Activated T-helper 1 cell treated with Interleukin-2 at 50 U/mL for 16 hours (primary cell): Measurements from ENCODE around the gene SIGLEC14.
"Not testable (repeated sequence)": the region's sequence is repeated elsewhere in the genome, so short reads cannot be mapped to it uniquely, and the experiment has no call there.

Source experiments
- DNase-seq: peaks from one replicate; pipeline ENCODE4 v3.0.0-alpha.2; 2020; ENCODE audit warnings: low read depth

The SIGLEC14 gene

DNA sequence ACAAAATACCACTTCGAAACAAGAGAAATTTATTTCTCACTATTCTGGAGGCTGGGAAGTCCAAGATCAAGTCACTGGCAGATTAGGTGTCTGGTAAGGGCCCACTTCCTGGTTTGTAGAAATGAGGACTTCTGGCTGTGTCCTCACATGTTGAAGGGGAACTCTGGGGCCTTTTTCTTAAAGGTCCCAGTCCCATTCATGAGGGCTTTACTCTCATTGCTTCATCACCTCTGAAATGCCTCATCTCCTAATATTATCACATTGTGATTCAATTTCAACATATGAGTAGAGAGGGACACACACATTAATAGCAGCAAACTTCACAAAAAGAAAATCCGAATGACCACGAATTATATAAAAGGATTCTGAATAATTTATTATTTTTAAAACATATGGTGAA is 21.6 kb upstream of the SIGLEC14 start:
- DNase-seq, result no peak

DNA sequence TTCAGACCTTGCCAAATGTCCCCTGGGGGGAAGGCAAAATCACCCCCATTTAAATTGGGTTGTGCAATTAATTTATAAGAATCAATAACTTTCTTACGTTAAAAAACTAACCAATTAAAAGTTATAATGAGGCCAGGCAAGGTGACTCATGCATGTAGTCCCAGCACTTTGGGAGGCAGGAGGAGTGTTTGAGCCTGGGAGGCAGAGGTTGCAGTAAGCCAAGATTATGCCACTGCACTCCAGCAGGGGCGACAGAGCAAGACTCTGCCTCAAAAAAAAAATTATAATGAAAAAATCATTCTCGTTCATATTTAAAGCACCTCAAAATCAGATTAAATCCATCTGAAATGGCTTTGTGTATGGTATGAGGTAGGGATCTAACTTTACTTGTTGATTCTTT is 18.4 kb upstream of the SIGLEC14 start:
- DNase-seq, result no peak

DNA sequence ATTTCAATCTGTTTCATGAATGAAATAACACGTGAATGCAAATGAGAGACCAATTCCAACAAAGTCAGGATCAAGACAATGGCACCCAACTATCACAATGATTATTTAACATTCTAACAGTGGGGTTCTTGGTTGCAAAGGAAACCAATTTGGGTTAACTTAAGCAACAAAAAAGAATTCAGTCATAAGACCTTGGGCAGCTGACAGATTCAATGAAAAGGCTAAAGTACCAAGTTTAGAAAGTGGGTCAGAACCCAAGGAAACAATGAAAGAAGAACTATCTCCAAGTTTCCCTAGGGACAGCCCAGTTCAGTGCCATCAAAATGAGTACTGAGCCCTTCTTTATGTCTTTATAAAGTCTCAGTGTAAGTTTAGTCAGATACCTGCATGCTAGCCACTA is 17.5 kb upstream of the SIGLEC14 start:
- DNase-seq, result no peak

DNA sequence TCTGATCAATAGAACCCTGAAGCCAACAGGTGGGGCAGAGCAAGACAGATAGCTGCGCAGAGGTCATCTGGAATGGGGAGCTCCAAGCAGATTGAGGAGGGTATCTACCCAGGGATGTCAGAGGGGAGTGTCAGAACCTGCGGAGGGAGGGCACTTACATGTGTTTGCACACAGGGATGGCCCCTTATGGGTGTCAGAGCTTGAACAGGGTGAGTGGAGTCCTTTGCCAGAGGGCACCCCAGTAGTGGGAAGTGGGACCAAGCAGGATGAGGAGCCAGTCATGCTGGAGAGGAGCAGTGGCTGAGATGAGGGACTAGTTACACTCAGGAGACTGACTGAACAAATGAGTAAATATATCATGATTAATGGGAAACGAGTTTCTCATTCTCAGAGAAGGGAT is 17.0 kb upstream of the SIGLEC14 start:
- no peak for DNase-seq

- DNase-seq, result no peak
Observed at GRCh38 chr19:51660975-51661600, 14.5 kb upstream of the SIGLEC14 start.

DNA sequence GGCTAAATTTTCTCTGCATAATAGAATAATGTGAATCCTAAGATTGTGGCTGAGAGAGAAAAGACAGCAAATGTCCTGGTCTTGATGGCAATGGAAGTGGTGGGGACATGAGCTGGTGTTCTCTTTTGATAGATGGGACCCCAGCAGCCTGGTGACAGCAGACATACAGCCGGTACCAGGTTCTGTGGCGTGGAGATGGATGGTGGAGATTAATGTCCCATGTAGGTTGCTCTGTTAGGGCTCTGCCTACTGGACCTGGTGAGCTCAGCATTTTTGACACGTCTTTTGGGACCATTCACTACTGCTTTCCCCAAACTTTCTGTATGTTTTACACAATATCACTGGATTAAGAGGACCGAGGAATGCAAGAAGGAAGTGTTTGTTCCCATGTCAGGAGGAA is 8.2 kb upstream of the SIGLEC14 start:
- DNase-seq, result no peak

GRCh38 chr19:51653162-51653561 is 6.5 kb upstream of the SIGLEC14 start:
- no peak for DNase-seq

GRCh38 chr19:51652266-51652665 is 5.6 kb upstream of the SIGLEC14 start:
- DNase-seq, result no peak

DNA sequence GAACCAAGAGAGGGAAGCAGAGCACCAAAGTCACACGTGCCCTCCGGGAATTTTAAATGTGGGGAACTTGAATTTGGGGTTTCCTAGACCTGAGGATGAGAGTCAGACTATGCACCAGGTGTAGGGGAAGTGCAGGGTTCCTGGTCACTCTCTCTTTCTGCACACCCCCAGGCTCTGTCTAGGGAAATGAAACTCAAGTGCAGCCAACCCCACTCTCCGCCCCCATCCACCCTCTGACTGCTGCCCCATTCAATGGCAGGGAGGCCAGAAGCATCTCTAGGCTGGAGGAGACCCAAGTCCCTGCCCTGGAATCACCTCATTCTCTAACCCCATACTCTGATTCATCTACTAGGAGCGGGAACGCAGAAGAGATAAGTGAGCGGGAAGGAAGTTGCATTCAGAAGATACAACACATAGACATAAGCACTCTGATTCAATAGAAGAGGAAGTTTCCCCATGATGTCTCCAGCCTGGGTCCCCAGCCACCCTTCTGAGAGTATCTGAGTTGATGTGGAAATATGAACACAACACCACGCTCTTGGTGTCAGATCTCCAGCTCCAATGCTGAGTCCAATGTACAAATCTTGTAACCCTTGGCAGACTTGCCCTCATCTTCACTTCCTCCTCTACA is 4.7 kb upstream of the SIGLEC14 start:
- no peak for DNase-seq

DNA sequence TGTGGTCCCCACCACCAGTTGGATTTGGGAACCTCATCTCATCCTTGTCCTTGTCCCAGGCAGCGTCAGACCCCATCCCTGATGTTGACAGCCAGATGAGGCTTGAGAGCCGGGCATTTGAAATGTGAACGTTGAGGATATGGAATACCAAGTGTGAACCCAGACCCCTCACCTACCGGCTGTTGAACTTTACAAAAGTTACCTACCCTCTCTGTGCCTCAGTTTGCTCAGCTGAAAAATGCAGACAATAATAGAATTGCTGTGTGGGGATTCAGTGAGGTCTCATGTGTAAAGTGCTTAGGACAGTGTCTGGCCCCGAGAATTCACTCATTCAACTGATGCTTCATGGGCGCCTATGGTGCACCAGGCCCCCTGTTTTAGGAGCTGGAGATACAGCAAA is 693 bp upstream of the SIGLEC14 start:
- no peak for DNase-seq

DNA sequence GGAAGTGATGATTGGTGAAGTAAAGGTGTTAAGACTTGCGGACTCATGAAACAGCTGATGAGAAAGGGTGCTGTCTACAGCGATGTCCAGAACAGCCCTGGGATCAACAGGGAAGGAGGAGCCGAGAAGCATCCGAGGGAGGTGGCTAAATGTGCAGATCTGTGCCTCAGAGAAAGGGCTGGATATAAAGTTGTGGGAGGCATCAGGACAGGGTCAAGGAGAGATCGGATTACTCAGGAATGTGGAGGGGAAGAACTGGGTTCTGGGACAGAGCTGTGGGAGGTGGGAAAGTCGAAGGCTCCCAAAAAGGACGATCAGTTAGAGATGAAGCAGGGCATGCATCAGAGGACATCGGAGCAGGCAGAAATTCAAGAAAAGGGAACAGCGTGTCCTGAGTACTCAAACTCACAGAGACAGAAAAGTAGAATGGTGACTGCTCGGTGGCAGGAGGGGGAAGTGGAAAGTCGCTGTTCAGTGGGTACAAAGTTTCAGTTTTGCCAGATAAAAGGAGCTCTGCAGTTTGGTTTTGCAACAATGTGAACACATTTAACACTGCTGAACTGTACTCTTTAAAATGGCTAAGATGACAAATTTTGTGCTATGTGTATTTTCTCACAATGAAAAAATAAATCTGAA is 1.9 kb downstream of the SIGLEC14 start:
- DNase-seq, result no peak

DNA sequence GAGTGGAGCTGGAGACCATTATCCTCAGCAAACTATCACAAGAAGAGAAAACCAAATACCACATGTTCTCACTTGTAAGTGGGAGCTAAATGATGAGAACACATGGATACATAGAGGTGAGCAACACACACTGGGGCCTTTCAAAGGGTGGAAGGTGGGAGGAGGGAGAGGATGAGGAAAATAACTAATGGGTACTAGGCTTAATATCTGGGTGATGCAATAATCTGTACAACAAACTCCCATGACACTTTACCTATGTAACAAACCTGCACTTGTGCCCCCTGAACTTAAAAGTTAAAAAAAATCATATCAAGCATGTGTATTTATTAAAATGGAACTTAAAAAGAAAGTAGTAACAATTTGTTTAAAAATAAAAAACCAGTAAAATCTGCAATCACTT is 5.0 kb downstream of the SIGLEC14 start:
- DNase-seq, result no peak

DNA sequence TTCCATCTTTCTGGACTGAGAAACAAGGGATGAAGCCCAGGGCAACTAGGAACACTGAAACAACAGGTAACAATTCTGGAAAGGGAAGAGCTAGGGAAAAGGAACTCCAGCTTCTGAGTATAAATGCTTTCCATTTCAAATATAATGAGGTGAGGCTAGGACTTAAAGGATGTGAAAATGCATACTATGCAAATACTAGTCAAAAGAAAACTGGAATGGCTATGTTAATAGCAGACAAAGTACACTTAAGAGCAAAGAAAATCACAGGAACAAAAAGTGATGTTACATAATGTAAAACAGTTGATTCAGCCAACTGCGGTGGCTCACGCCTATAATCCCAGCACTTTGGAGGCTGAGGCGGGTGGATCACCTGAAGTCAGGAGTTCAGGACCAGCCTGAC is 6.2 kb downstream of the SIGLEC14 start:
- no peak for DNase-seq

DNA sequence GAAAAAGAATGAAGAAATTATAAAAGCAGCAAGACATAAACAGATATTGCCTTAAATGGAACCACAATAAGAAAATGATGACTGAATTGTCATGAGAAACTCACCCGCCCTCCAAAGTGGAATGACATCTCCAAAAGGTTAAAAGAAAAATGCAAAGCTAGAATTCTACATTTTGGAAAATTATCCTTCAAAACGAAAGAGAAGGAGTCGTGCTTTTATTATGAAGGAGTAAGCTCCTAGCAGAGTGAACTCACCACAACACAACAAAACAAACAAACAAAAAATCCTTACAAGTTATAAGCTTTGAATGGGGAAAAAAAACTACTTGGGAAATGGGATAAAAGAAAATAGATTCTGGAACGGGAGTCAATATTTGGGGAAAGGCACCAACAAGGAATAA is 6.7 kb downstream of the SIGLEC14 start:
- no peak for DNase-seq

GRCh38 chr19:51637362-51637978 is 9.2 kb downstream of the SIGLEC14 start:
- no peak for DNase-seq

GRCh38 chr19:51632126-51632525 is 14.5 kb downstream of the SIGLEC14 start:
- no peak for DNase-seq

DNA sequence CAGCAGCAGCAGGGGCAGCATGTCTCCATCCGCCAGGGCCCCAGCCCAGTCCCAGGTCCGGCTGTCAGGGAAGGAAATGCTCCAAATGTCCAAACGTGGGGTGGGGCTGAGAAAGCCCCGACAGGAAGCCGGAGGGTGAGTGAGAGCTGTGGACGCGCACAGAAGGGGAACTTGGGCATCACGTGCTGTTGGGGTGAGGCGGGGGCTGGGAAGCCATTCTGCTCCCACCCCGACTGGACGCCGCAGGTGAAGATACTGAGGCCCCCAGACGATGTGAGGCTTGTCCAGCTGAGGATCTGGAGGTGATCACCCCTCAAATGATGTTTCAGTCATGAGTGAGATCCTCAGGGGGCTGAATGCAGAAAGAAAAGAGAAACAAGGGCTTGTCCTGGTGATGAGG is 16.3 kb downstream of the SIGLEC14 start, which contains the start of gene SIGLEC5:
TSS of gene SIGLEC5 (minus strand) at position 87 of the 400 bp plus-strand sequence. CDS start at position 21, 66 bp downstream.
- not testable (repeated sequence) for DNase-seq

DNA sequence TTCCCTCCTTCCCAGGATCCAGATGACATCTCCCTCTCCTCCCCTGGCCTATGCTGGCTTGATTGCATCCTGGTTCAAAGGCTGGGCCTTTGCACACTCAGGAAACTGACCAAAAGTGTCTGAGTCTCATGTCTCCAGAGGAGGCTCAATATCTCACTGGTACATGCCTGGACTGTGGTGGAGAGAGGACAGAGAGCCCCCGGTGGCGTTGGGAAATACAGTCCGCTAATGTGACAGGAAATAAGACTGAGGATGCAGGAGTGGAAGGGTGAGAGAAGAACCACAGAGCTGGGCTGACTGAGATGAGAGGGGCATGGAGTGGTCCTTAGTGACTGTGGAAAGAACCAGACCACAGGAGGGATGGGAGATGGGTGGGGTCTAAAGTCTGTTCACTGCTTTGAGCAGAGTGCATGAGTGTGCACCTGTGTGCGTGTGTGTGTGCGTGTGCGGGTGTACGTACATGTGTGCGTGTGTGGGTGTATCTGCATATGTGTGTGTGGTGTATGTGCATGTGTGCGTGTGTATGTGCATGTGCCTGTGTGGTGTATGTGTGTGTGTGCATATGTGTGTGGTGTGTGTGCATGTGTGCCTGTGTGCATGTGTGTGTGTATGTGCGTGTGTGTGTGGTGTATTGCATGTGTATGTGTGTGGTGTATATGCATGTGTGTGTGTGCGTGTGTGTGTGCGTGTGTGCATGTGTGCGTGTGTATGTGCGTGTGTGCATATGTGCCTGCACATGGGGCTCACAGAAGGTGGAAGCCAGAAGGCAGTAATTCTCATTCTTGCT is 18.3 kb downstream of the SIGLEC14 start:
- no peak for DNase-seq

GRCh38 chr19:51627491-51628138 is 19.0 kb downstream of the SIGLEC14 start:
- DNase-seq, result no peak

DNA sequence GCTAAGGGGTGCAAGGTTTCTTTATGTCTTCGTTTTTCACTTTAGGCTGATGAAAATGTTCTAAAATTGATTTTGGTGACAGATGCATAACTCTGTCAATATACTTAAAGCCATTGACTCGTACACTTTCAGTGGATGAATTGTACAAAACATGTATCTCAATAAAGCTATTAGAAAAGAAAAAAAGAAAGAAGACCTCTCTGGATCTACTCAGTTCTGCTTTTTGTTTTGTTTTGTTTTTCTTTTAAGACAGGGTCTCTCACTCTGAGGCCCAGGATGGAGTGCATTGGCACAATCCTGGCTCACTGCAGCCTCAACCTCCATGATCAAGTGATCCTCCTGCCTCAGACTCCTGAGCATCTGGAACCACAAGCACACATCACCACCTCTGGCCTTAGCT is 19.9 kb downstream of the SIGLEC14 start:
- DNase-seq, result no peak

DNA sequence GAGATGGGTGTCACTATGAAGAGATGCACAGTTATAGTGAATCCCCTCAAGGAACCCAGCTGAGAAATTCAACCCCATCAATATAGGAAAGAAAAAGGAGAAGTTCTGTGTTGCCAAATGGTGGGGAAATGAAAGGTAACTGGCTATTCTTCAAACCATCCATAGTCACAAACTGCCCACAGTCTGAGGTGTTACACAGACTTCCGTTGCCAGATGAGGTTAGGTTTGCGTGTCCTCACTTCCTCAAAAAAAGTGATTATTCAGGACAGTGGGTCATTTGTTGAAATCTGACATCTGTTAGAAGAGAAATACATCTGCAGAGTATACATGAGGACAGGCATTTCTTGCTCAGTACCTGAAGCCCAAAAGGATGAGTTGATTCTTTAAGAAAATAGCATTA is 25.4 kb downstream of the SIGLEC14 start:
- no peak for DNase-seq

DNA sequence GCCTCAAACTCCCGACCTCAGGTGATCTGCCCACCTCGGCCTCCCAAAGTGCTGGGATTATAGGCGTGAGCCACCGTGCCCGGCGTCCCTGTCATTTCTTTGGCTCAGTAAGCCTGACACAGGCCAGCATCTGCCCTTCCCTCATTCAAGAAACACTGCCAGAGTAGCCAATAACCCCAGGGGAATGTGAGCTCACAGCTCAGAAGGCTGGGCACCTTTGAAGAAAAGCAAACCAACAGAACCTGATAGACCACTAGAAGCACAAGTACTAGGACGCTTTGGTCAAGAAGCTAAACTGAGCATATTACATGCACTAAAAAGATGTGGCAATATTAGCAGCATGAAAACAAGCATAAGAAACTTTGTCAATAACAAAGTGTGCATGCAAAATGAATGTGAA is 30.6 kb downstream of the SIGLEC14 start:
- no peak for DNase-seq
